Fibroblast of skin of left biceps (primary cell): ENCODE results near the gene USP1.

Experiments
- DNase-seq, 2 experiments: peaks; one replicate each; pipeline ENCODE4 v3.0.0-alpha.2; 2013; ENCODE audit warnings: low read depth in 2 of 2

The USP1 gene

GRCh38 chr1:62436466-62437272 lies at the start of gene USP1:
Gene USP1 (plus strand): TSS chr1:62437049. CDS start chr1:62439868, 2,819 bp downstream.
- DNase-seq = peak; percentile 100

- DNase-seq = no peak
These were observed 47.3 kb upstream of the USP1 start for GRCh38 chr1:62389531-62389930.

- DNase-seq = no peak
These were observed 46.8 kb upstream of the USP1 start for GRCh38 chr1:62390071-62390470.

- no peak for DNase-seq
These were observed 45.4 kb upstream of the USP1 start for GRCh38 chr1:62391369-62391971.

- DNase-seq = no peak
These were observed 43.9 kb upstream of the USP1 start for GRCh38 chr1:62392951-62393350.

GRCh38 chr1:62394646-62395045 lies 42.2 kb upstream of the USP1 start:
- DNase-seq = no peak

GRCh38 chr1:62395291-62395690 lies 41.6 kb upstream of the USP1 start:
- no peak for DNase-seq

GRCh38 chr1:62396871-62397270 lies 40.0 kb upstream of the USP1 start:
- no peak for DNase-seq

- DNase-seq = no peak
These were observed 39.5 kb upstream of the USP1 start for GRCh38 chr1:62397301-62397700.

- DNase-seq = peak; percentile 37 to 42
These were observed 38.5 kb upstream of the USP1 start for GRCh38 chr1:62398377-62398776.

GRCh38 chr1:62401034-62401760 lies 35.7 kb upstream of the USP1 start:
- DNase-seq = no peak

- no peak for DNase-seq
These were observed 31.6 kb upstream of the USP1 start for GRCh38 chr1:62405247-62405646.

GRCh38 chr1:62406576-62406975 lies 30.3 kb upstream of the USP1 start:
- no peak for DNase-seq

GRCh38 chr1:62407398-62408009 lies 29.3 kb upstream of the USP1 start:
- DNase-seq = no peak

- no peak for DNase-seq
These were observed 21.2 kb upstream of the USP1 start for GRCh38 chr1:62415687-62416086.

- no peak for DNase-seq
These were observed 19.4 kb upstream of the USP1 start for GRCh38 chr1:62417351-62417999.

- no peak for DNase-seq
These were observed 16.6 kb upstream of the USP1 start for GRCh38 chr1:62420214-62420613.

GRCh38 chr1:62423580-62424242 lies 13.1 kb upstream of the USP1 start:
- no peak for DNase-seq

- DNase-seq = no peak
These were observed 12.4 kb upstream of the USP1 start for GRCh38 chr1:62424411-62424810.

- no peak for DNase-seq
These were observed 11.8 kb upstream of the USP1 start for GRCh38 chr1:62425041-62425440.

GRCh38 chr1:62426237-62426636 lies 10.6 kb upstream of the USP1 start:
- no peak for DNase-seq
